K562 (cell line): ENCODE results near the gene RSAD1. TPM values are rescaled to one million over a fixed set of nuclear protein-coding genes. Genes with fewer than 3 reads are reported as not detected.
A peak's percentile ranks its signal among the peaks of the same experiment; 100 is the strongest.

Experiments used
- ATAC-seq: fragments of 200-7000 bp; cut with Tn5 transposase; 3 replicates; pipeline ENCODE4 v1.9.1; 2020; ENCODE audit warnings: moderate library complexity
- BruUV-seq: library from RNA; stranded (reverse); fragments of 400-500 nt; replicated peaks from 2 replicates; lab custom pipeline; 2021; lab: Mats Ljungman, UMichigan
- CTCF ChIA-PET: fragments of 300-600 bp; formaldehyde crosslinking; extraction: SDS; loops from one replicate; lab custom pipeline; 2021; ENCODE audit warnings: low intra/inter-chr PET ratio; lab: Yijun Ruan, JAX
- POLR2A ChIA-PET: fragments of 300-600, 350-650 bp; sonication (Branson Sonifier 250); formaldehyde crosslinking; extraction: SDS; loops from one replicate; lab custom pipeline; 2021; ENCODE audit warnings: antibody characterized with exemption, inconsistent platforms; lab: Yijun Ruan, JAX
- DNase-seq, 4 experiments: peaks; one replicate each; pipeline versions ENCODE4 v3.0.0 to v3.0.0-alpha.2; 2011 to 2018; ENCODE audit warnings: low spot score in 3 of 4, mixed read lengths in 3 of 4; ENCODE audit errors: extremely low read depth in 1 of 4
- FAIRE-seq: peaks from 2 replicates; lab custom pipeline; 2011; peaks lifted over from hg19 to GRCh38; lab: Jason Lieb, UNC
- H2AFZ ChIP-seq: 2 replicates; pipeline ENCODE4 v1.6.0; 2011; ENCODE audit warnings: low read depth, low read length, control low read depth, inconsistent platforms
- H3K27ac ChIP-seq: fragments of 200-600 bp; 3 replicates; pipeline ENCODE4 v1.8.0; 2011; ENCODE audit warnings: low read depth, mild to moderate bottlenecking, control low read depth, inconsistent platforms, low read length, moderate library complexity, mixed read lengths; ENCODE audit errors: extremely low read depth
- H3K27me3 ChIP-seq, 2 experiments: fragments of 300-600 bp in 1 of 2; 2 replicates in 1 of 2; 3 replicates in 1 of 2; pipeline versions ENCODE4 v1.6.0 to v1.8.0; 2011; ENCODE audit warnings: inconsistent platforms in 2 of 2, low read length in 2 of 2, mild to moderate bottlenecking in 1 of 2, mixed read lengths in 1 of 2, moderate library complexity in 1 of 2; ENCODE audit not compliant: control insufficient read depth in 2 of 2, insufficient read depth in 2 of 2
- H3K36me3 ChIP-seq: fragments of 300-600 bp; 3 replicates; pipeline ENCODE4 v1.8.0; 2011; ENCODE audit warnings: mild to moderate bottlenecking, low read length, inconsistent platforms; ENCODE audit not compliant: control insufficient read depth, insufficient read depth
- H3K4me1 ChIP-seq, 2 experiments: fragments of 200-600 bp in 1 of 2; replicated peaks in 1 of 2; 2 replicates in 1 of 2; 3 replicates in 1 of 2; pipeline versions ENCODE4 v1.5.1 to v1.8.0; 2011; ENCODE audit warnings: inconsistent platforms in 2 of 2, low read length in 2 of 2, mild to moderate bottlenecking in 1 of 2, mixed read lengths in 1 of 2, moderate library complexity in 1 of 2; ENCODE audit not compliant: control insufficient read depth in 2 of 2, insufficient read depth in 2 of 2
- H3K4me2 ChIP-seq: 2 replicates; pipeline ENCODE4 v1.6.1; 2011; ENCODE audit warnings: low read length, control low read depth, inconsistent platforms, mixed read lengths; ENCODE audit not compliant: insufficient read depth
- H3K4me3 ChIP-seq: fragments of 200-600 bp; sonication (generic), shearing (Covaris generic); 2 replicates; pipeline ENCODE4 v1.5.1; 2016; ENCODE audit warnings: control low read depth, inconsistent platforms
- H3K79me2 ChIP-seq: fragments of 200-600 bp; 3 replicates; pipeline ENCODE4 v1.8.0; 2011; ENCODE audit warnings: low read length, inconsistent platforms; ENCODE audit not compliant: control insufficient read depth, insufficient read depth
- H3K9ac ChIP-seq, 2 experiments: 2 replicates each; pipeline versions ENCODE4 v1.6.0 to v1.6.1; 2011; ENCODE audit warnings: low read depth in 2 of 2, low read length in 2 of 2, control low read depth in 1 of 2, inconsistent platforms in 1 of 2, mild to moderate bottlenecking in 1 of 2, mixed read lengths in 1 of 2; ENCODE audit not compliant: insufficient read depth in 1 of 2
- H3K9me1 ChIP-seq: one replicate; pipeline ENCODE4 v1.6.0; 2011; ENCODE audit warnings: inconsistent platforms, mild to moderate bottlenecking, low read length, moderate library complexity; ENCODE audit not compliant: control insufficient read depth, insufficient read depth
- H3K9me3 ChIP-seq: replicated peaks from 2 replicates; pipeline ENCODE4 v1.5.1; 2011; ENCODE audit warnings: low read depth, low read length, inconsistent platforms; ENCODE audit not compliant: control insufficient read depth, insufficient read depth
- H4K20me1 ChIP-seq: replicated peaks from 2 replicates; pipeline ENCODE4 v1.6.1; 2011; ENCODE audit warnings: low read length, inconsistent platforms, mixed read lengths; ENCODE audit not compliant: control insufficient read depth, insufficient read depth
- HOMEZ ChIP-seq: fragments of 250-450 bp; sonication (Bioruptor Pico); IDR thresholded peaks from 2 replicates; pipeline ENCODE4 v1.4.0; 2020; ENCODE audit warnings: mild to moderate bottlenecking, moderate library complexity
- MEIS2 ChIP-seq: fragments of 450-650 bp; IDR thresholded peaks from 2 replicates; pipeline ENCODE4 v1.6.1; 2014; ENCODE audit warnings: mild to moderate bottlenecking; ENCODE audit not compliant: partially characterized antibody
- PBX2 ChIP-seq, 2 experiments: IDR thresholded peaks in 1 of 2; conservative IDR thresholded peaks in 1 of 2; 2 replicates each; pipeline ENCODE4 v1.6.1; 2016; ENCODE audit warnings: low read depth in 2 of 2, mild to moderate bottlenecking in 1 of 2, missing compliant biosample characterization in 1 of 2, missing genetic modification characterization in 1 of 2, moderate library complexity in 1 of 2
- PHF21A ChIP-seq: fragments of 450-650 bp; IDR thresholded peaks from 2 replicates; pipeline ENCODE4 v1.6.1; 2017; ENCODE audit warnings: low read depth, borderline replicate concordance
- WGBS: fragments of 100-300 bp; shearing (Covaris generic); methylation state at CpG from one replicate; pipeline ENCODE4 v1.1.6; 2016; ENCODE audit warnings: low coverage, mixed read lengths; ENCODE audit not compliant: insufficient coverage; ENCODE audit errors: missing lambda C conversion rate; 5-methylcytosine and 5-hydroxymethylcytosine counted together
- in situ Hi-C: fragments of 300-500 bp; cut with MboI; formaldehyde crosslinking; loops from 4 replicates; pipeline ENCODE4 v1.15.0; 2018; ENCODE audit warnings: inconsistent platforms, mixed read lengths
- intact Hi-C: fragments of 100-400 bp; cut with micrococcal nuclease; formaldehyde crosslinking; loops from 2 replicates; pipeline ENCODE4 v1.14.2; 2022
- polyA plus RNA-seq, 8 experiments: library from polyadenylated mRNA; depleted of rRNA in 4 of 8; stranded (reverse) in 5 of 8; unstranded in 3 of 8; fragments of >200 nt; fragmentation: Nextera tagmentation in 2 of 8; fragmentation: Illumina TruSeq in 1 of 8; extraction: Ambion mirVana in 2 of 8; extraction: Trizol in 1 of 8; gene quantifications; 2 replicates each; pipeline versions ENCODE4 v1.2.1 to v1.2.3, GENCODE V29; 2011 to 2014; ENCODE audit warnings: inconsistent platforms in 1 of 8, missing spikeins in 1 of 8
- total RNA-seq, 7 experiments: library from RNA; depleted of rRNA in 6 of 7; stranded (reverse); fragments of >200 nt in 6 of 7; fragmentation: Illumina TruSeq in 2 of 7; extraction: Trizol in 2 of 7; gene quantifications; 2 replicates each; pipeline versions ENCODE4 v1.2.1 to v1.2.3, GENCODE V29; 2011 to 2021; ENCODE audit warnings: low replicate concordance in 1 of 7

Gene RSAD1
- total and polyA plus RNA-seq, 9 of the 15 experiments (the other 6 are each of a cell fraction or from before 2014, with no cell fraction given) = 4.5 to 42.5 (median 26.8) TPM

GRCh38 chr17:50458270-50458669 is 20.4 kb upstream of the RSAD1 start:
- WGBS = 17% methylated on average over 3 of the region's 3 CpGs
- TF ChIP-seq MEIS2 (peak; percentile 49), PBX2 (CRISPR knock-in tag; IDR thresholded peaks at IDR 0.05; ENCODE audit: low read depth) (no peak), PBX2 (tag; conservative IDR thresholded peaks at IDR 0.05; ENCODE audit: low read depth) (peak; percentile 57), HOMEZ (CRISPR knock-in tag) (no peak), PHF21A (no peak)
- Histone ChIP-seq H3K79me2 (no peaks in the 10 kb centered on the region), H3K4me3 (no peak overlapping the region), H3K27ac (no peak overlapping the region), H2AFZ (no peak overlapping the region), H4K20me1 (peaks cover 11% of the 10 kb centered on the region; the same call in 1 of the 2 replicates), H3K9ac (peak overlapping the region in 1 of 2 experiments; percentile 22; a peak in 1 of 4 replicates), H3K9me1 (no peaks in the 10 kb centered on the region), H3K36me3 (no peaks in the 10 kb centered on the region), H3K9me3 (no peaks in the 10 kb centered on the region), H3K4me2 (no peak overlapping the region), H3K27me3 (peaks cover 2 to 56% of the 10 kb centered on the region in 2 experiments; a peak in 4 of 5 replicates), H3K4me1 (peaks cover 0 to 6% of the 10 kb centered on the region in 2 experiments; a peak in 2 of 5 replicates)
- POLR2A ChIA-PET = interaction anchor here (0.5 to 1.7 kb wide), 9 partner anchors 15 to 656 kb away, joined by 3 to 7 read pairs (median 3); no protein-coding TSS in a partner anchor
- no peak for FAIRE-seq
- no peak for ATAC-seq
- no TSS peak for BruUV-seq
- intact Hi-C loops = no loop called here
- in situ Hi-C loops = no loop called here
- CTCF ChIA-PET = no interaction called here
- DNase-seq = no peak
